ENCODE data around the gene PIP4P1.

GRCh38 chr14:20489093-20489994, 28.1 kb upstream of the PIP4P1 start:
- TF ChIP-seq CTCF (IDR thresholded peaks at IDR 0.05) = no peak
- no peak for TF ChIP-seq POLR2A (IDR thresholded peaks at IDR 0.05)

Data from uterus (tissue), 2 donors.